Measurements from ENCODE around the gene ETS1. TPM values are rescaled to one million over a fixed set of nuclear protein-coding genes. Genes with fewer than 3 reads are reported as not detected.

Gene ETS1
- polyA plus RNA-seq, 4 donors: 5.1 to 31.5 (median 20.9) TPM

GRCh38 chr11:128487978-128488377, 99.4 kb downstream of the ETS1 start:
- no peak for DNase-seq
- no peak for FAIRE-seq
- no peaks in the 10 kb centered on the region for H3K9me3 ChIP-seq (ENCODE audit: control insufficient read depth in 2 of 2, insufficient read depth in 1 of 2, low read depth in 1 of 2, low read length in 1 of 2)
- peaks cover 0 to 10% (median 0%) of the 10 kb centered on the region in 3 donors for H3K4me1 ChIP-seq (ENCODE audit: control insufficient read depth in 3 of 3, insufficient read depth in 2 of 3, low read depth in 1 of 3, low read length in 2 of 3)
- H3K36me3 ChIP-seq (ENCODE audit: control insufficient read depth in 3 of 3, insufficient read depth in 2 of 3, low read depth in 1 of 3, low read length in 3 of 3): peaks cover 0 to 20% (median 9%) of the 10 kb centered on the region in 3 donors
- WGBS, 3 donors: 70 to 85% (median 71%) methylated on average over 5 of the region's 5 CpGs
- H3K4me3 ChIP-seq (ENCODE audit: low read depth in 1 of 3, low read length in 3 of 3): no peak overlapping the region
- peak overlapping the region in 1 of 3 donors; percentile 80 for H3K27ac ChIP-seq (ENCODE audit: low read depth in 1 of 3, low read length in 2 of 3)
- no peaks in the 10 kb centered on the region for H3K27me3 ChIP-seq (ENCODE audit: control insufficient read depth in 3 of 3, insufficient read depth in 3 of 3, low read length in 3 of 3)

GRCh38 chr11:128484172-128484571, 103.2 kb downstream of the ETS1 start:
- WGBS, 3 donors: 68 to 71% (median 70%) methylated on average over 4 of the region's 4 CpGs
- no peak for FAIRE-seq
- no peaks in the 10 kb centered on the region for H3K9me3 ChIP-seq (ENCODE audit: control insufficient read depth in 2 of 2, insufficient read depth in 1 of 2, low read depth in 1 of 2, low read length in 1 of 2)

DNA sequence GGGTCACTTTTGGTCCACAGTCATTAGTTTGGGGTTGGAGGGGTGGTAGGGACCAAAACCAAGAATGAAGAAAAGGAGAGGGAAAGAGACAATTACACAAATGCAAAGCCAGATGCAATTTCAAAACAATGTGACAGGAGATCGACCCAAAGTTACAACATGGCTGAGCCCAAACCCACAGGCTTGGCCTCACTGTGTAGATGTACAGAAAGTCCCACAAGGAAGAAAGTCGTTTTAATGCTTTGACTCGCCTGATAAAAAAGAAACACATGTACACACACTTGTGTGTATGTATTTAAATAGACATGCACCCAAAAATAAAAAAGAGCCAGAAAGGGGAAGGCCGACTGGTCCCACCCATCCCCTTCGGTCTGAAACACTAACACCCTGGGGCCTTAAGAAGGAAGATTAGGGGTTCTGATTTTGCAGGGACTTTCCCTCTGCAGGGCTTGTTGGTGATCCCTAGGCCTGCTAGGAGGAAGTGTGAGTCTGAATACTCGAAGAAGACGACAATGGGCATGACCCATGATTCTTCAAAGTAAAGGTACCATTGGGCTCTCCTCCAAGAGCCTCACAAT, 104.1 kb downstream of the ETS1 start:
- H3K27me3 ChIP-seq (ENCODE audit: control insufficient read depth in 3 of 3, insufficient read depth in 3 of 3, low read length in 3 of 3): no peaks in the 10 kb centered on the region
- peaks cover 0 to 4% (median 0%) of the 10 kb centered on the region in 3 donors for H3K4me1 ChIP-seq (ENCODE audit: control insufficient read depth in 3 of 3, insufficient read depth in 2 of 3, low read depth in 1 of 3, low read length in 2 of 3)
- FAIRE-seq (no peak), DNase-seq (no peak)
- no peaks in the 10 kb centered on the region for H3K9me3 ChIP-seq (ENCODE audit: control insufficient read depth in 2 of 2, insufficient read depth in 1 of 2, low read depth in 1 of 2, low read length in 1 of 2)
- peak overlapping the region in 2 of 3 donors; percentile 73 to 86 for H3K27ac ChIP-seq (ENCODE audit: low read depth in 1 of 3, low read length in 2 of 3)
- H3K4me3 ChIP-seq (ENCODE audit: low read depth in 1 of 3, low read length in 3 of 3): no peak overlapping the region
- 50 to 70% (median 55%) methylated on average over 7 of the region's 7 CpGs for WGBS, 3 donors
- peaks cover 0 to 29% (median 3%) of the 10 kb centered on the region in 3 donors for H3K36me3 ChIP-seq (ENCODE audit: control insufficient read depth in 3 of 3, insufficient read depth in 2 of 3, low read depth in 1 of 3, low read length in 3 of 3)

More at GRCh38 chr11:128484172-128484571, 103.2 kb downstream of the ETS1 start:
- DNase-seq: no peak
- Histone ChIP-seq H3K4me3 (ENCODE audit: low read depth in 1 of 3, low read length in 3 of 3) (no peak overlapping the region), H3K27ac (ENCODE audit: low read depth in 1 of 3, low read length in 2 of 3) (peak overlapping the region in 2 of 3 donors; percentile 12 to 14), H3K27me3 (ENCODE audit: control insufficient read depth in 3 of 3, insufficient read depth in 3 of 3, low read length in 3 of 3) (no peaks in the 10 kb centered on the region), H3K4me1 (ENCODE audit: control insufficient read depth in 3 of 3, insufficient read depth in 2 of 3, low read depth in 1 of 3, low read length in 2 of 3) (peaks cover 0 to 4% (median 0%) of the 10 kb centered on the region in 3 donors), H3K36me3 (ENCODE audit: control insufficient read depth in 3 of 3, insufficient read depth in 2 of 3, low read depth in 1 of 3, low read length in 3 of 3) (peaks cover 0 to 32% (median 9%) of the 10 kb centered on the region in 3 donors)

DNA sequence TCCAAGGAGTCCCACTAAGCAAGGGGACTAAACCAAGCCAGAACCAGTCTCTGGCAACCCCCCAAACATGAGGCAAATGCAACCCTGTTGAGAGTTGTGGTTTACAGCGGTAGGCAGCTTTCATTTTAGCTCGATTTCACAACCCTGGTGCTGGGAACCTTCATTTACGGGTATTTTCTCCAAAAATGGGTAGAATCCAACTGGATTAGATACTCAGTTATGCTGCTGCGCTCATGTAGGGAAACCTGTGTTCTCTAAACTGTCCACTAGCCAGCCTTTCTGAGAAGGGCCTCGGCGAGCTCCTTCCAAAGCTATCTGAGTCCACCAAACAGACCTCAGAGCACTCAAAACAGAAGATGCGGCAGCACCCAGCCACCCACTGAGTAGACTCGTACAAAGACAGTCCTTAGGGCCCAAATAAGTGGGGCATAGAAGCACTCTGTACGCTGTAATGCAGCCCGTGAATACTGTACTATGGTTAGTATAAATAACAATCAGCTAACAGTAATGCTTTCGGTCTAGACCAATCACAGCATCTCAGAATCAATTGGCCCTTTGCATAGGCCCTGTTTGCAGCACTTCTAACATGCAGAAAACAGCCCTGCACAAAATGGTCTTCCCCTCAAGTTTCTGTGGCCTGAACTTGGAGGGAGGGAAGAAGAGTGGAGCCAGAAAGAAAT, 104.7 kb downstream of the ETS1 start:
- H3K27me3 ChIP-seq (ENCODE audit: control insufficient read depth in 3 of 3, insufficient read depth in 3 of 3, low read length in 3 of 3): no peaks in the 10 kb centered on the region
- 62 to 77% (median 68%) methylated on average over 11 of the region's 11 CpGs for WGBS, 3 donors
- peak overlapping the region in 2 of 3 donors; percentile 73 to 86 for H3K27ac ChIP-seq (ENCODE audit: low read depth in 1 of 3, low read length in 2 of 3)
- H3K36me3 ChIP-seq (ENCODE audit: control insufficient read depth in 3 of 3, insufficient read depth in 2 of 3, low read depth in 1 of 3, low read length in 3 of 3): peaks cover 0 to 26% (median 3%) of the 10 kb centered on the region in 3 donors
- peak overlapping the region in 1 of 3 donors; percentile 12 for H3K4me3 ChIP-seq (ENCODE audit: low read depth in 1 of 3, low read length in 3 of 3)
- peaks cover 0 to 4% (median 0%) of the 10 kb centered on the region in 3 donors for H3K4me1 ChIP-seq (ENCODE audit: control insufficient read depth in 3 of 3, insufficient read depth in 2 of 3, low read depth in 1 of 3, low read length in 2 of 3)
- H3K9me3 ChIP-seq (ENCODE audit: control insufficient read depth in 2 of 2, insufficient read depth in 1 of 2, low read depth in 1 of 2, low read length in 1 of 2): no peaks in the 10 kb centered on the region
- DNase-seq (no peak), FAIRE-seq (no peak)

GRCh38 chr11:128482092-128482491, 105.3 kb downstream of the ETS1 start:
- no peak for FAIRE-seq
- DNase-seq: no peak
- peaks cover 0 to 4% (median 0%) of the 10 kb centered on the region in 3 donors for H3K4me1 ChIP-seq (ENCODE audit: control insufficient read depth in 3 of 3, insufficient read depth in 2 of 3, low read depth in 1 of 3, low read length in 2 of 3)
- H3K9me3 ChIP-seq (ENCODE audit: control insufficient read depth in 2 of 2, insufficient read depth in 1 of 2, low read depth in 1 of 2, low read length in 1 of 2): no peaks in the 10 kb centered on the region
- H3K27ac ChIP-seq (ENCODE audit: low read depth in 1 of 3, low read length in 2 of 3): peak overlapping the region in 2 of 3 donors; percentile 73 to 86
- H3K27me3 ChIP-seq (ENCODE audit: control insufficient read depth in 3 of 3, insufficient read depth in 3 of 3, low read length in 3 of 3): no peaks in the 10 kb centered on the region
- no peak overlapping the region for H3K4me3 ChIP-seq (ENCODE audit: low read depth in 1 of 3, low read length in 3 of 3)
- WGBS, 3 donors: 69 to 84% (median 69%) methylated on average over 3 of the region's 3 CpGs
- H3K36me3 ChIP-seq (ENCODE audit: control insufficient read depth in 3 of 3, insufficient read depth in 2 of 3, low read depth in 1 of 3, low read length in 3 of 3): peaks cover 0 to 28% (median 3%) of the 10 kb centered on the region in 3 donors

DNA sequence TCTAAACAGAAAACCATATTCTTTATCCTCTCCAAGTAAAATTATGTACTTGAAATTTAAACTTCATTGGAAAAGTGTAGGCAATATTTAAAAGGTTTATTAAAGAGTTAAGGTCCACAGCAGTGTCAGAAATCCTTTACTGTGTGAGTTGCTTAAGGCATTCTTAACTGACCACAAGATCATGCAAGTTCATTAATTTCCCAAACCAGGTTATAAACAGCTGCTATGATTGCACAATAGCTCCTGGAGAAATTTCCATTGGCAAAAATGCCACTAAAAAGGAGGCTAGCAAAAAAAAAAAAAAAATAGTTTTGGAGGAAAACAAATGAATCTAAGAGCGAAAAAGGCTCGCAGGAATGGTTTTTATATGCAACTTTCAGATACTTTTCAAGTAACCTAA, 106.2 kb downstream of the ETS1 start:
- no peak for FAIRE-seq
- peaks cover 0 to 9% (median 4%) of the 10 kb centered on the region in 3 donors for H3K4me1 ChIP-seq (ENCODE audit: control insufficient read depth in 3 of 3, insufficient read depth in 2 of 3, low read depth in 1 of 3, low read length in 2 of 3)

DNA sequence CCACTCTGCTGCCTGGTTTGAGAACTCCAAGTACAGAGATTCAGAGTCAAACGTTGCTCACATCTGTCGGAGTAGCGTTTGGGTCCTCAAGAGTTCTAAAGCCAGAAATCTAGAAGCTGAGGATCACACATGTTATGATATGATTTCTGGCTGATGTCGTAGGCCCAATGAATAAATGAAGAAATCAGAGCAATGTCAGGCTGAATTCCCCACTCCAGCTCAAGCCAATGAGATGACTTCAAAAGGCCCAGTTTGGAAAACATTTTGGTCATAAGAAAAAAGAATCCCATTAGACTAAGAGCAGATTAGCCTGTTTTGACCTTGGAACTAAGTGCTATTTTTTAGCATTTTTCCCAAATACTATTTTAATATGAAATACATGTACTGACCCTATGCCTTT, 106.7 kb downstream of the ETS1 start:
- DNase-seq: no peak
- peak overlapping the region in 1 of 3 donors; percentile 56 for H3K27ac ChIP-seq (ENCODE audit: low read depth in 1 of 3, low read length in 2 of 3)

More for the DNA sequence above, 106.2 kb downstream of the ETS1 start:
- Histone ChIP-seq H3K36me3 (ENCODE audit: control insufficient read depth in 3 of 3, insufficient read depth in 2 of 3, low read depth in 1 of 3, low read length in 3 of 3) (peaks cover 0 to 26% (median 4%) of the 10 kb centered on the region in 3 donors), H3K9me3 (ENCODE audit: control insufficient read depth in 2 of 2, insufficient read depth in 1 of 2, low read depth in 1 of 2, low read length in 1 of 2) (no peaks in the 10 kb centered on the region), H3K27me3 (ENCODE audit: control insufficient read depth in 3 of 3, insufficient read depth in 3 of 3, low read length in 3 of 3) (no peaks in the 10 kb centered on the region), H3K27ac (ENCODE audit: low read depth in 1 of 3, low read length in 2 of 3) (peak overlapping the region in 1 of 3 donors; percentile 33), H3K4me3 (ENCODE audit: low read depth in 1 of 3, low read length in 3 of 3) (no peak overlapping the region)
- no peak for DNase-seq
- 68 to 94% (median 90%) methylated on average over 2 of the region's 2 CpGs for WGBS, 3 donors

GRCh38 chr11:128480066-128480465, 107.3 kb downstream of the ETS1 start:
- Histone ChIP-seq H3K4me1 (ENCODE audit: control insufficient read depth in 3 of 3, insufficient read depth in 2 of 3, low read depth in 1 of 3, low read length in 2 of 3) (peaks cover 0 to 17% (median 5%) of the 10 kb centered on the region in 3 donors), H3K27ac (ENCODE audit: low read depth in 1 of 3, low read length in 2 of 3) (peak overlapping the region in 1 of 3 donors; percentile 56), H3K27me3 (ENCODE audit: control insufficient read depth in 3 of 3, insufficient read depth in 3 of 3, low read length in 3 of 3) (no peaks in the 10 kb centered on the region), H3K9me3 (ENCODE audit: control insufficient read depth in 2 of 2, insufficient read depth in 1 of 2, low read depth in 1 of 2, low read length in 1 of 2) (no peaks in the 10 kb centered on the region), H3K36me3 (ENCODE audit: control insufficient read depth in 3 of 3, insufficient read depth in 2 of 3, low read depth in 1 of 3, low read length in 3 of 3) (peaks cover 0 to 26% (median 2%) of the 10 kb centered on the region in 3 donors), H3K4me3 (ENCODE audit: low read depth in 1 of 3, low read length in 3 of 3) (no peak overlapping the region)
- FAIRE-seq: no peak
- DNase-seq: no peak
- 72 to 86% (median 82%) methylated on average over 14 of the region's 14 CpGs for WGBS, 3 donors

More for the DNA sequence above, 106.7 kb downstream of the ETS1 start:
- FAIRE-seq: no peak
- H3K36me3 ChIP-seq (ENCODE audit: control insufficient read depth in 3 of 3, insufficient read depth in 2 of 3, low read depth in 1 of 3, low read length in 3 of 3): peaks cover 0 to 26% (median 4%) of the 10 kb centered on the region in 3 donors
- H3K27me3 ChIP-seq (ENCODE audit: control insufficient read depth in 3 of 3, insufficient read depth in 3 of 3, low read length in 3 of 3): no peaks in the 10 kb centered on the region
- H3K9me3 ChIP-seq (ENCODE audit: control insufficient read depth in 2 of 2, insufficient read depth in 1 of 2, low read depth in 1 of 2, low read length in 1 of 2): no peaks in the 10 kb centered on the region
- 65 to 89% (median 85%) methylated on average over 4 of the region's 4 CpGs for WGBS, 3 donors
- peaks cover 0 to 14% (median 4%) of the 10 kb centered on the region in 3 donors for H3K4me1 ChIP-seq (ENCODE audit: control insufficient read depth in 3 of 3, insufficient read depth in 2 of 3, low read depth in 1 of 3, low read length in 2 of 3)
- no peak overlapping the region for H3K4me3 ChIP-seq (ENCODE audit: low read depth in 1 of 3, low read length in 3 of 3)

All from small intestine (tissue), 7 donors.